ENCODE results near the gene CSTA.
"Not testable (repeated sequence)": the region's sequence is repeated elsewhere in the genome, so short reads cannot be mapped to it uniquely, and the experiment has no call there.

Gene CSTA

GRCh38 chr3:122322095-122323075 lies 2.7 kb upstream of the CSTA start:
- peak; percentile 19 for DNase-seq

GRCh38 chr3:122325769-122326168 lies 721 bp downstream of the CSTA start:
- DNase-seq, result no peak

- DNase-seq, result no peak
These were observed 6.8 kb downstream of the CSTA start for GRCh38 chr3:122331886-122332285.

- DNase-seq, result no peak
These were observed 7.5 kb downstream of the CSTA start for GRCh38 chr3:122332551-122332950.

GRCh38 chr3:122342803-122343202 lies 17.8 kb downstream of the CSTA start:
- DNase-seq, result no peak

GRCh38 chr3:122343654-122344053 lies 18.6 kb downstream of the CSTA start:
- no peak for DNase-seq

- DNase-seq, result no peak
These were observed 24.1 kb downstream of the CSTA start for GRCh38 chr3:122349171-122349570.

GRCh38 chr3:122350814-122351418 lies 25.9 kb downstream of the CSTA start:
- no peak for DNase-seq

- no peak for DNase-seq
These were observed 26.6 kb downstream of the CSTA start for GRCh38 chr3:122351612-122352011.

- no peak for DNase-seq
These were observed 28.2 kb downstream of the CSTA start for GRCh38 chr3:122353215-122353614.

GRCh38 chr3:122353893-122354401 lies 28.9 kb downstream of the CSTA start:
- DNase-seq, result no peak

- no peak for DNase-seq
These were observed 30.6 kb downstream of the CSTA start for GRCh38 chr3:122355612-122356011.

- peak; percentile 36 for DNase-seq
These were observed 31.4 kb downstream of the CSTA start for GRCh38 chr3:122356402-122356801.

GRCh38 chr3:122357828-122358702 lies 33.0 kb downstream of the CSTA start:
- DNase-seq, result no peak

GRCh38 chr3:122358703-122359032 lies 33.6 kb downstream of the CSTA start:
- no peak for DNase-seq

- no peak for DNase-seq
These were observed 37.0 kb downstream of the CSTA start for GRCh38 chr3:122362026-122362425.

GRCh38 chr3:122364490-122364889 lies 39.4 kb downstream of the CSTA start:
- no peak for DNase-seq

- no peak for DNase-seq
These were observed 40.0 kb downstream of the CSTA start for GRCh38 chr3:122365073-122365472.

GRCh38 chr3:122365582-122366378 lies 40.7 kb downstream of the CSTA start:
- not testable (repeated sequence) for DNase-seq

- DNase-seq, result no peak
These were observed 41.3 kb downstream of the CSTA start for GRCh38 chr3:122366379-122366749.

GRCh38 chr3:122374034-122374433 lies 49.0 kb downstream of the CSTA start:
- no peak for DNase-seq

GRCh38 chr3:122377975-122378374 lies 52.9 kb downstream of the CSTA start:
- DNase-seq, result no peak

All from CD4-positive, alpha-beta T cell treated with Interleukin-17A for 4 hours (primary cell).